Bronchial epithelial cell (primary cell): ENCODE data around the gene TIMP2. TPM values are rescaled to one million over a fixed set of nuclear protein-coding genes. Genes with fewer than 3 reads are reported as not detected.

Source experiments
- DNase-seq: peaks from one replicate; pipeline ENCODE4 v3.0.0-alpha.2; 2010; ENCODE audit warnings: low read depth
- FAIRE-seq: peaks from 2 replicates; lab custom pipeline; 2011; peaks lifted over from hg19 to GRCh38; lab: Jason Lieb, UNC
- H3K27me3 ChIP-seq: 2 replicates; pipeline ENCODE4 v1.5.1; 2011; ENCODE audit warnings: low read length; ENCODE audit not compliant: control insufficient read depth, insufficient read depth
- H3K36me3 ChIP-seq: 2 replicates; pipeline ENCODE4 v1.5.1; 2011; ENCODE audit warnings: low read length; ENCODE audit not compliant: control insufficient read depth, insufficient read depth
- H3K4me3 ChIP-seq: 2 replicates; pipeline ENCODE4 v1.5.1; 2011; ENCODE audit warnings: mild to moderate bottlenecking, low read depth, low read length, control low read depth
- CTCF ChIP-seq: IDR thresholded peaks from 2 replicates; pipeline ENCODE4 v1.5.1; 2011; ENCODE audit warnings: mild to moderate bottlenecking, moderate library complexity, low read length, control low read depth, inconsistent platforms; ENCODE audit not compliant: insufficient read depth, severe bottlenecking
- total RNA-seq: library from RNA; depleted of rRNA; stranded (reverse); fragments of >200 nt; gene quantifications from 2 replicates; pipeline ENCODE4 v1.2.1, GENCODE V29; 2014

The TIMP2 gene
- total RNA-seq, 1 donor from 2014 or later = 2.1 TPM

GRCh38 chr17:78884148-78884825, 40.9 kb downstream of the TIMP2 start:
- no peak for FAIRE-seq
- H3K4me3 ChIP-seq = no peak overlapping the region
- no peak for DNase-seq
- H3K27me3 ChIP-seq = peaks cover 2% of the 10 kb centered on the region
- no peak for TF ChIP-seq CTCF
- H3K36me3 ChIP-seq = no peaks in the 10 kb centered on the region

GRCh38 chr17:78883533-78884131, 41.6 kb downstream of the TIMP2 start:
- peak; percentile 13 for DNase-seq
- peaks cover 2% of the 10 kb centered on the region for H3K27me3 ChIP-seq
- no peak overlapping the region for H3K4me3 ChIP-seq
- no peak for FAIRE-seq
- no peak for TF ChIP-seq CTCF
- no peaks in the 10 kb centered on the region for H3K36me3 ChIP-seq

GRCh38 chr17:78883089-78883532, 42.1 kb downstream of the TIMP2 start:
- FAIRE-seq (no peak), DNase-seq (peak; percentile 17)
- Histone ChIP-seq H3K36me3 (no peaks in the 10 kb centered on the region), H3K27me3 (peaks cover 2% of the 10 kb centered on the region), H3K4me3 (no peak overlapping the region)
- no peak for TF ChIP-seq CTCF

- no peak overlapping the region for H3K4me3 ChIP-seq
- H3K27me3 ChIP-seq = peaks cover 2% of the 10 kb centered on the region
- DNase-seq = no peak
- no peak for TF ChIP-seq CTCF
- FAIRE-seq = no peak
- H3K36me3 ChIP-seq = no peaks in the 10 kb centered on the region
Measured at GRCh38 chr17:78882540-78883088, 42.6 kb downstream of the TIMP2 start.

- no peak for DNase-seq
- TF ChIP-seq CTCF = no peak
- no peak for FAIRE-seq
- no peaks in the 10 kb centered on the region for H3K36me3 ChIP-seq
- no peak overlapping the region for H3K4me3 ChIP-seq
- H3K27me3 ChIP-seq = peaks cover 3% of the 10 kb centered on the region
Measured at GRCh38 chr17:78879635-78880186, 45.5 kb downstream of the TIMP2 start.
